Left ventricle myocardium inferior (tissue), 1 donor: ENCODE data around the gene CHEK2. TPM values are rescaled to one million over a fixed set of nuclear protein-coding genes. Genes with fewer than 3 reads are reported as not detected.

Source experiments
- DNase-seq: peaks from one replicate; pipeline ENCODE4 v3.0.0-alpha.2; 2020
- H3K27ac ChIP-seq: fragments of 200-600 bp; replicated peaks from 2 replicates; pipeline ENCODE4 v1.8.0; 2021
- H3K27me3 ChIP-seq: fragments of 200-600 bp; 2 replicates; pipeline ENCODE4 v1.8.0; 2021; ENCODE audit warnings: low read depth
- H3K36me3 ChIP-seq: fragments of 200-600 bp; 2 replicates; pipeline ENCODE4 v1.8.0; 2021
- H3K4me1 ChIP-seq: fragments of 200-600 bp; 2 replicates; pipeline ENCODE4 v1.8.0; 2021
- H3K4me3 ChIP-seq: fragments of 200-600 bp; 2 replicates; pipeline ENCODE4 v1.8.0; 2021; ENCODE audit warnings: mild to moderate bottlenecking, moderate library complexity
- H3K9me3 ChIP-seq: fragments of 200-600 bp; replicated peaks from 2 replicates; pipeline ENCODE4 v1.8.0; 2021
- intact Hi-C: fragments of 100-400 bp; cut with micrococcal nuclease; formaldehyde crosslinking; loops from one replicate; pipeline ENCODE4 v1.11.0; 2022
- total RNA-seq: library from RNA; stranded (reverse); fragmentation: NEBNext Ultra II Directional; extraction: Animal tissue kit (Norgen Biotek cat#: 25700); gene quantifications from one replicate; pipeline ENCODE4 v1.2.1, GENCODE V29; 2021
- TF ChIP-seq, protein P1 (sequence below): fragments of 200-600 bp; IDR thresholded peaks from 2 replicates; pipeline ENCODE4 v1.8.0; 2021; ENCODE audit warnings: antibody characterized with exemption, mild to moderate bottlenecking, borderline replicate concordance
- donor health status: DM: no; HTN: yes; CAD: no; lungs with severe emphysema.

Gene CHEK2
- total RNA-seq, 1 donor from 2014 or later, result 2.5 TPM

DNA sequence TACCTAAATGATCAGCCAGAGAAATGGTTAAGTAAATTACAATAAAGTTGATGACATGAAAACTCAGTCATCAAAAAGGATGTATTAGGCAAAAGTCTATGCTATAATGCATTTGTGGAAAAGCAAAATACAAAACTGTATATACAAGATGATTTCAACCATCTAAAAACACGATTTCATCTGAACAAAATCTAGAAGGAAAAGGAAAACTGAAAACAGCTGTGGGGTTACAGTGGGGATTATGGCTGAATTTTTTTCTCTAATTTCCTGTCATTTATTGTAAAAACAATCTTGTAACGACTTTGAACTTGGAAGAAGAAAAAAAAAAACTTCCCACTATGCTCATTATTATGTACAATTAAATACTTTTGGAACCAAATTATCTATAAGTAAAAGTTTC lies 30.3 kb downstream of the CHEK2 start:
- Histone ChIP-seq H3K4me3 (peak overlapping the region; percentile 28), H3K27ac (peak overlapping the region; percentile 57), H3K27me3 (no peaks in the 10 kb centered on the region), H3K36me3 (no peaks in the 10 kb centered on the region), H3K9me3 (no peaks in the 10 kb centered on the region), H3K4me1 (peaks cover 22% of the 10 kb centered on the region)
- DNase-seq, result no peak
- intact Hi-C loops, result no loop called here
- TF ChIP-seq, protein P1, sequence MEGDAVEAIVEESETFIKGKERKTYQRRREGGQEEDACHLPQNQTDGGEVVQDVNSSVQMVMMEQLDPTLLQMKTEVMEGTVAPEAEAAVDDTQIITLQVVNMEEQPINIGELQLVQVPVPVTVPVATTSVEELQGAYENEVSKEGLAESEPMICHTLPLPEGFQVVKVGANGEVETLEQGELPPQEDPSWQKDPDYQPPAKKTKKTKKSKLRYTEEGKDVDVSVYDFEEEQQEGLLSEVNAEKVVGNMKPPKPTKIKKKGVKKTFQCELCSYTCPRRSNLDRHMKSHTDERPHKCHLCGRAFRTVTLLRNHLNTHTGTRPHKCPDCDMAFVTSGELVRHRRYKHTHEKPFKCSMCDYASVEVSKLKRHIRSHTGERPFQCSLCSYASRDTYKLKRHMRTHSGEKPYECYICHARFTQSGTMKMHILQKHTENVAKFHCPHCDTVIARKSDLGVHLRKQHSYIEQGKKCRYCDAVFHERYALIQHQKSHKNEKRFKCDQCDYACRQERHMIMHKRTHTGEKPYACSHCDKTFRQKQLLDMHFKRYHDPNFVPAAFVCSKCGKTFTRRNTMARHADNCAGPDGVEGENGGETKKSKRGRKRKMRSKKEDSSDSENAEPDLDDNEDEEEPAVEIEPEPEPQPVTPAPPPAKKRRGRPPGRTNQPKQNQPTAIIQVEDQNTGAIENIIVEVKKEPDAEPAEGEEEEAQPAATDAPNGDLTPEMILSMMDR, result no peak

GRCh38 chr22:28710576-28711191 lies 30.9 kb downstream of the CHEK2 start:
- Histone ChIP-seq H3K27ac (peak overlapping the region; percentile 57), H3K9me3 (no peaks in the 10 kb centered on the region), H3K36me3 (no peaks in the 10 kb centered on the region), H3K4me1 (peaks cover 22% of the 10 kb centered on the region), H3K4me3 (peak overlapping the region; percentile 12), H3K27me3 (no peaks in the 10 kb centered on the region)
- TF ChIP-seq, protein P1, result no peak
- no peak for DNase-seq
- intact Hi-C loops, result no loop called here

DNA sequence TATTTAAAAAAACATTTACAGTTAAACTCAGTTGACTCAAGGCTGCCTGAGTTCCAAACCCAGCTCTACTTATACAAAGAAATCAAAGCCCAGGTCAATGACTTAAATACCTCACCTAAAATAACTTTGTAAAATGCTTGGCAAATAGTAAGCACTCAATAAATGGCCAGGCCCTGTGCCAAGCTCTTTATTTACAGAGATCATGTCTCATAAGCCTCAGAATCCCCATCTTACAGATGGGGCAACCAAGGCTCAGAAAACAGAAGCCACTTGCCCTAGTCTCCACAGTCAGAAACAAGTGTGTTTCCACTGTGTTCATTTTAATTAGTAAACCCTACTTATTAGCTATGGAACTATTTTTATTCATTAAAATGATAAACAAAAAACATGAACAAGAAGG lies 31.5 kb downstream of the CHEK2 start:
- no peak for DNase-seq
- Histone ChIP-seq H3K27me3 (no peaks in the 10 kb centered on the region), H3K4me1 (peaks cover 22% of the 10 kb centered on the region), H3K27ac (peak overlapping the region; percentile 57), H3K9me3 (no peaks in the 10 kb centered on the region), H3K4me3 (peak overlapping the region; percentile 12), H3K36me3 (no peaks in the 10 kb centered on the region)
- intact Hi-C loops, result no loop called here
- TF ChIP-seq, protein P1, result no peak

DNA sequence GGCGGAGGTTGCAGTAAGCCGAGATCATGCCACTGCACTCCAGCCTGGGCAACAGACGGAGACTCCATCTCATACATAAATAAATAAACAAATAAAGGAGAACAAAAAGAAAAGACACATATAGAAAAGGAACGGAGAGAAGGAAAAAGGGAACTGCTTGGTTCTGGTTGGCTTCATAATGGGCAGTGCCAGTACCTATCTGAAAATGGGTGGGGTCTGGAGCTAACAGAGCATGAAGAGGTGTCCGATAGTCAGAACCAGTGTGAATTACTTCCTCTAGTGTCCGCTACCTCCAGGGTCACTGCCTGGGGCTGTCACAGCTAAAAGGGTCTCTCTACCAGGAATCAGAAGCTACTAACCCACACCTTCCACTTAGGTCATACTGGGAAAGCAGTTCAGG lies 34.8 kb downstream of the CHEK2 start:
- Histone ChIP-seq H3K27ac (no peak overlapping the region), H3K4me1 (peaks cover 22% of the 10 kb centered on the region), H3K36me3 (no peaks in the 10 kb centered on the region), H3K27me3 (no peaks in the 10 kb centered on the region), H3K9me3 (no peaks in the 10 kb centered on the region), H3K4me3 (no peak overlapping the region)
- DNase-seq, result no peak
- TF ChIP-seq, protein P1, result no peak
- intact Hi-C loops, result no loop called here

DNA sequence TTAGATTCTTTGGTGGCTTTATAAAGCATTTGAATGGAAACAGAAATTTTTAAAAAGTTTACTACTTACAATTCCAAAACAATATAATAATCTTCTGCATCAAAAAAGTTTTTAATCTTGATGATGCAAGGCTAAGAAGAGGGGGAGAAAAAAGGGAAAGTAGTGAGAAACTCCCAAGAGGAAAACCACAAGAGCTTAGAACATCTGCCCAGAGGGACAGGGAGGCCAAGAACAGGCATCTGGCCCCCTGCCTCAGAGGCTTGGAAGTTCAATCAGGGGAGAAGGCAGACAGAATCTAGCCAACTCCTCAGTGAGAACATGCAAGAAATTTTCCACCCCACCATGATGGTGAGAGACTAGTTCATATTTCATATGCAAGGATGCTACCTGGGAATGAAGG lies 38.2 kb downstream of the CHEK2 start:
- no peaks in the 10 kb centered on the region for H3K9me3 ChIP-seq
- no peaks in the 10 kb centered on the region for H3K36me3 ChIP-seq
- H3K27ac ChIP-seq, result no peak overlapping the region
- no peak for DNase-seq
- no peak overlapping the region for H3K4me3 ChIP-seq
- no peaks in the 10 kb centered on the region for H3K4me1 ChIP-seq
- intact Hi-C loops, result no loop called here
- TF ChIP-seq, protein P1, result no peak
- H3K27me3 ChIP-seq, result no peaks in the 10 kb centered on the region
